Measurements from ENCODE around the gene MANSC1.

- TF ChIP-seq ZNF41 (CRISPR knock-in tag; conservative IDR thresholded peaks at IDR 0.05) (no peak), CCAR2 (IDR thresholded peaks at IDR 0.05; ENCODE audit: low read depth, low read length) (no peak)
Measured at GRCh38 chr12:12282202-12282601, 67.8 kb downstream of the MANSC1 start.

Measured in K562 (cell line).